Measurements from ENCODE around the gene CACNA1C. TPM values are rescaled to one million over a fixed set of nuclear protein-coding genes. Genes with fewer than 3 reads are reported as not detected.

The CACNA1C gene
- total RNA-seq, 2 experiments from 2014 or later = 0.69 to 1.4 TPM

GRCh38 chr12:2647186-2647585, 594.4 kb downstream of the CACNA1C start:
- BruUV-seq (replicated peaks) = no TSS peak
- H4K20me1 ChIP-seq (ENCODE audit: insufficient read depth, low read length) = no peaks in the 10 kb centered on the region
- H3K79me2 ChIP-seq (ENCODE audit: insufficient read depth, low read depth, low read length) = no peaks in the 10 kb centered on the region
- no peak overlapping the region for H3K4me2 ChIP-seq (ENCODE audit: low read length)
- intact Hi-C loops (cut with micrococcal nuclease; ENCODE audit: unreplicated experiment) = no loop called here
- no peak overlapping the region for H3K27ac ChIP-seq (ENCODE audit: low read depth, low read length, poor library complexity, severe bottlenecking)
- H3K36me3 ChIP-seq (ENCODE audit: insufficient read depth, low read length) = no peaks in the 10 kb centered on the region
- TF ChIP-seq EZH2phosphoT487 (IDR thresholded peaks at IDR 0.05; ENCODE audit: borderline replicate concordance, low read depth, low read length) = no peak
- no peak for TF ChIP-seq CTCF (conservative IDR thresholded peaks at IDR 0.05; ENCODE audit: low read length)
- no peaks in the 10 kb centered on the region for H3K9me2 ChIP-seq (ENCODE audit: insufficient read depth, low read length)
- H2AFZ ChIP-seq (ENCODE audit: low read length) = no peak overlapping the region
- no peak overlapping the region for H3K4me3 ChIP-seq (ENCODE audit: low read depth, low read length, poor library complexity, severe bottlenecking)
- POLR2A ChIA-PET = no interaction called here
- DNase-seq (ENCODE audit: low spot score) = no peak
- no peaks in the 10 kb centered on the region for H3K4me1 ChIP-seq (ENCODE audit: insufficient read depth, low read length, poor library complexity, severe bottlenecking)
- CTCF ChIA-PET (ENCODE audit: unreplicated experiment) = no interaction called here
- no peaks in the 10 kb centered on the region for H3K9me3 ChIP-seq (ENCODE audit: low read length)

- no peak overlapping the region for H3K27ac ChIP-seq (ENCODE audit: low read depth, low read length, poor library complexity, severe bottlenecking)
- no TSS peak for BruUV-seq (replicated peaks)
- no peaks in the 10 kb centered on the region for H3K9me2 ChIP-seq (ENCODE audit: insufficient read depth, low read length)
- no peaks in the 10 kb centered on the region for H3K36me3 ChIP-seq (ENCODE audit: insufficient read depth, low read length)
- H3K9me3 ChIP-seq (ENCODE audit: low read length) = no peaks in the 10 kb centered on the region
- no peak overlapping the region for H2AFZ ChIP-seq (ENCODE audit: low read length)
- no peaks in the 10 kb centered on the region for H3K79me2 ChIP-seq (ENCODE audit: insufficient read depth, low read depth, low read length)
- CTCF ChIA-PET (ENCODE audit: unreplicated experiment) = no interaction called here
- intact Hi-C loops (cut with micrococcal nuclease; ENCODE audit: unreplicated experiment) = no loop called here
- H3K4me3 ChIP-seq (ENCODE audit: low read depth, low read length, poor library complexity, severe bottlenecking) = no peak overlapping the region
- no peak for DNase-seq (ENCODE audit: low spot score)
- POLR2A ChIA-PET = no interaction called here
- H3K4me2 ChIP-seq (ENCODE audit: low read length) = no peak overlapping the region
- no peaks in the 10 kb centered on the region for H3K4me1 ChIP-seq (ENCODE audit: insufficient read depth, low read length, poor library complexity, severe bottlenecking)
- no peak for TF ChIP-seq CTCF (conservative IDR thresholded peaks at IDR 0.05; ENCODE audit: low read length)
- TF ChIP-seq EZH2phosphoT487 (IDR thresholded peaks at IDR 0.05; ENCODE audit: borderline replicate concordance, low read depth, low read length) = no peak
- no peaks in the 10 kb centered on the region for H4K20me1 ChIP-seq (ENCODE audit: insufficient read depth, low read length)
Measured at GRCh38 chr12:2648406-2648805, 595.6 kb downstream of the CACNA1C start.

GRCh38 chr12:2649201-2650030, 596.6 kb downstream of the CACNA1C start:
- no TSS peak for BruUV-seq (replicated peaks)
- no peak overlapping the region for H3K4me3 ChIP-seq (ENCODE audit: low read depth, low read length, poor library complexity, severe bottlenecking)
- CTCF ChIA-PET (ENCODE audit: unreplicated experiment) = no interaction called here
- no peaks in the 10 kb centered on the region for H4K20me1 ChIP-seq (ENCODE audit: insufficient read depth, low read length)
- intact Hi-C loops (cut with micrococcal nuclease; ENCODE audit: unreplicated experiment) = no loop called here
- no peaks in the 10 kb centered on the region for H3K9me3 ChIP-seq (ENCODE audit: low read length)
- H3K36me3 ChIP-seq (ENCODE audit: insufficient read depth, low read length) = no peaks in the 10 kb centered on the region
- no peak overlapping the region for H2AFZ ChIP-seq (ENCODE audit: low read length)
- no peaks in the 10 kb centered on the region for H3K9me2 ChIP-seq (ENCODE audit: insufficient read depth, low read length)
- TF ChIP-seq CTCF (conservative IDR thresholded peaks at IDR 0.05; ENCODE audit: low read length) (no peak), EZH2phosphoT487 (IDR thresholded peaks at IDR 0.05; ENCODE audit: borderline replicate concordance, low read depth, low read length) (no peak)
- H3K27ac ChIP-seq (ENCODE audit: low read depth, low read length, poor library complexity, severe bottlenecking) = no peak overlapping the region
- H3K4me1 ChIP-seq (ENCODE audit: insufficient read depth, low read length, poor library complexity, severe bottlenecking) = no peaks in the 10 kb centered on the region
- POLR2A ChIA-PET = interaction anchor here (1.3 kb wide), 1 partner anchor 9 kb away, joined by 3 read pairs; no protein-coding TSS in a partner anchor
- no peaks in the 10 kb centered on the region for H3K79me2 ChIP-seq (ENCODE audit: insufficient read depth, low read depth, low read length)
- no peak overlapping the region for H3K4me2 ChIP-seq (ENCODE audit: low read length)
- no peak for DNase-seq (ENCODE audit: low spot score)
